Measurements from ENCODE around the gene PIP5KL1. TPM values are rescaled to one million over a fixed set of nuclear protein-coding genes. Genes with fewer than 3 reads are reported as not detected.

PIP5KL1 gene
- total RNA-seq, 1 experiment from 2014 or later: 16.8 TPM

DNA sequence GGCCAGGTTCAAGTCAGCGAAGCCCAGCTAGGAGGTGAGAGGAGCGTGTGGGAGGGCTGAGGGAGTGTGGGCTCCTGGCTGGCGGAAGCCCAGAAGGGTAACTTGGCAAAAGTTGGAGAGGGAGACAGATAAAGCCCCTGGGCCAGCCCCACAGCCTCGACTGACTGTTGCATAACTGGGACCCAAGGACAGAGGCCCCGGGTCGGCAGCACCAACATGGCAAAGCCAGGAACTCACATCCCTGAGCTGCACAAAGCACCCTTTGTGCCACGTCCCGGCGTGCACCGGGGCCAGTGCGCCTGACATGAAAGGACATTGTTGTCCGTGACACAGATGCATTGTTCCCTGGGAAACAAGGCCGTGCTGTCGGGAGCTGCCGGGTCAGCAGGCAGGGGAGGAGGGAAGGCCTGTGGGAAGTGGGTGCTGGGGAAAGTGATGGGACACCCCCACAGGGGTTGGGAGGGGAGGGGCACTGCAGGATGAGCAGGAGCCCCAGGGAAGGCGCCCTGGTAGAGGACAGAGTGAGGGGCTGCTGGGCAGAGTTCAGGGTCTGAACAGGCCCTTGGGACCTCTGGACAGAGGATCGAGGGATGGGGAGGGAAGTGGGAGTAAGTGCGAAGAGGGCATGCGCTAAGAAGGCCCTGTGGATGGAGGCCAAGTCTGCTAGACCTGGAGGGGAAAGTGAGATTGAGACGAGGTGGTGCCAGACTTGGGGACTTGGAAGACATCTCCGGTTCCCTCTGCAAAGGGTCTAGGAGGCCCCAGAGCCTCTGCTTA lies 20.1 kb upstream of the PIP5KL1 start:
- Mint-ChIP-seq H3K27ac (peak overlapping the region; percentile 87), H3K36me3 (no peaks in the 10 kb centered on the region), H3K4me3 (no peak overlapping the region), H3K9me3 (no peaks in the 10 kb centered on the region), H3K4me1 (peaks cover 5% of the 10 kb centered on the region), H3K27me3 (ENCODE audit: low read depth) (no peaks in the 10 kb centered on the region)
- POLR2A ChIA-PET: interaction anchor here (0.7 kb wide), 1 partner anchor 415 kb away, joined by 5 read pairs; no protein-coding TSS in a partner anchor
- CTCF ChIA-PET: interaction anchor here (1.0 to 1.8 kb wide), 3 partner anchors 10 to 167 kb away, joined by 4 to 5 read pairs (median 5); no protein-coding TSS in a partner anchor
- no peak for DNase-seq (ENCODE audit: low spot score)
- ATAC-seq: no peak
- TF ChIP-seq ETV6 (CRISPR knock-in tag; IDR thresholded peaks at IDR 0.05) (no peak), E2F1 (CRISPR knock-in tag; IDR thresholded peaks at IDR 0.05) (no peak), GABPB1 (CRISPR knock-in tag; IDR thresholded peaks at IDR 0.05) (peak; percentile 48)

GRCh38 chr9:127949827-127950512 lies 19.4 kb upstream of the PIP5KL1 start:
- ATAC-seq (no peak), DNase-seq (ENCODE audit: low spot score) (no peak)
- ChIA-PET CTCF (interaction anchor here (1.0 to 1.8 kb wide), 4 partner anchors 20 to 168 kb away, joined by 3 to 5 read pairs (median 5); partner anchors contain the start of gene PIP5KL1), POLR2A (no interaction called here)
- Mint-ChIP-seq H3K4me3 (no peak overlapping the region), H3K9me3 (no peaks in the 10 kb centered on the region), H3K4me1 (no peaks in the 10 kb centered on the region), H3K27ac (peak overlapping the region; percentile 87), H3K36me3 (peaks cover 1% of the 10 kb centered on the region; the same call in 1 of the 2 replicates), H3K27me3 (ENCODE audit: low read depth) (no peaks in the 10 kb centered on the region)
- TF ChIP-seq ZNF512 (CRISPR knock-in tag; IDR thresholded peaks at IDR 0.05; ENCODE audit: borderline replicate concordance): no peak
- no peak for TF ChIP-seq ZNF232 (CRISPR knock-in tag; IDR thresholded peaks at IDR 0.05)
- TF ChIP-seq, protein P1, sequence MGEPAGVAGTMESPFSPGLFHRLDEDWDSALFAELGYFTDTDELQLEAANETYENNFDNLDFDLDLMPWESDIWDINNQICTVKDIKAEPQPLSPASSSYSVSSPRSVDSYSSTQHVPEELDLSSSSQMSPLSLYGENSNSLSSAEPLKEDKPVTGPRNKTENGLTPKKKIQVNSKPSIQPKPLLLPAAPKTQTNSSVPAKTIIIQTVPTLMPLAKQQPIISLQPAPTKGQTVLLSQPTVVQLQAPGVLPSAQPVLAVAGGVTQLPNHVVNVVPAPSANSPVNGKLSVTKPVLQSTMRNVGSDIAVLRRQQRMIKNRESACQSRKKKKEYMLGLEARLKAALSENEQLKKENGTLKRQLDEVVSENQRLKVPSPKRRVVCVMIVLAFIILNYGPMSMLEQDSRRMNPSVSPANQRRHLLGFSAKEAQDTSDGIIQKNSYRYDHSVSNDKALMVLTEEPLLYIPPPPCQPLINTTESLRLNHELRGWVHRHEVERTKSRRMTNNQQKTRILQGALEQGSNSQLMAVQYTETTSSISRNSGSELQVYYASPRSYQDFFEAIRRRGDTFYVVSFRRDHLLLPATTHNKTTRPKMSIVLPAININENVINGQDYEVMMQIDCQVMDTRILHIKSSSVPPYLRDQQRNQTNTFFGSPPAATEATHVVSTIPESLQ (CRISPR knock-in tag; IDR thresholded peaks at IDR 0.05): no peak
- TF ChIP-seq NR2C2 (CRISPR knock-in tag; IDR thresholded peaks at IDR 0.05): no peak
- no peak for TF ChIP-seq TCF7 (CRISPR knock-in tag; IDR thresholded peaks at IDR 0.05; ENCODE audit: low read depth)
- TF ChIP-seq, protein P2, sequence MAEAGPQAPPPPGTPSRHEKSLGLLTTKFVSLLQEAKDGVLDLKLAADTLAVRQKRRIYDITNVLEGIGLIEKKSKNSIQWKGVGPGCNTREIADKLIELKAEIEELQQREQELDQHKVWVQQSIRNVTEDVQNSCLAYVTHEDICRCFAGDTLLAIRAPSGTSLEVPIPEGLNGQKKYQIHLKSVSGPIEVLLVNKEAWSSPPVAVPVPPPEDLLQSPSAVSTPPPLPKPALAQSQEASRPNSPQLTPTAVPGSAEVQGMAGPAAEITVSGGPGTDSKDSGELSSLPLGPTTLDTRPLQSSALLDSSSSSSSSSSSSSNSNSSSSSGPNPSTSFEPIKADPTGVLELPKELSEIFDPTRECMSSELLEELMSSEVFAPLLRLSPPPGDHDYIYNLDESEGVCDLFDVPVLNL (CRISPR knock-in tag; IDR thresholded peaks at IDR 0.05; ENCODE audit: borderline replicate concordance, low read depth): no peak
- no peak for TF ChIP-seq MYBL2 (CRISPR knock-in tag; IDR thresholded peaks at IDR 0.05)
- no peak for TF ChIP-seq AFF4 (CRISPR knock-in tag; IDR thresholded peaks at IDR 0.05; ENCODE audit: borderline replicate concordance)
- TF ChIP-seq, protein P3, sequence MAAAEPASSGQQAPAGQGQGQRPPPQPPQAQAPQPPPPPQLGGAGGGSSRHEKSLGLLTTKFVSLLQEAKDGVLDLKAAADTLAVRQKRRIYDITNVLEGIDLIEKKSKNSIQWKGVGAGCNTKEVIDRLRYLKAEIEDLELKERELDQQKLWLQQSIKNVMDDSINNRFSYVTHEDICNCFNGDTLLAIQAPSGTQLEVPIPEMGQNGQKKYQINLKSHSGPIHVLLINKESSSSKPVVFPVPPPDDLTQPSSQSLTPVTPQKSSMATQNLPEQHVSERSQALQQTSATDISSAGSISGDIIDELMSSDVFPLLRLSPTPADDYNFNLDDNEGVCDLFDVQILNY (CRISPR knock-in tag; IDR thresholded peaks at IDR 0.05): no peak
- no peak for TF ChIP-seq SP1 (CRISPR knock-in tag; conservative IDR thresholded peaks at IDR 0.05)
- TF ChIP-seq, protein P4, sequence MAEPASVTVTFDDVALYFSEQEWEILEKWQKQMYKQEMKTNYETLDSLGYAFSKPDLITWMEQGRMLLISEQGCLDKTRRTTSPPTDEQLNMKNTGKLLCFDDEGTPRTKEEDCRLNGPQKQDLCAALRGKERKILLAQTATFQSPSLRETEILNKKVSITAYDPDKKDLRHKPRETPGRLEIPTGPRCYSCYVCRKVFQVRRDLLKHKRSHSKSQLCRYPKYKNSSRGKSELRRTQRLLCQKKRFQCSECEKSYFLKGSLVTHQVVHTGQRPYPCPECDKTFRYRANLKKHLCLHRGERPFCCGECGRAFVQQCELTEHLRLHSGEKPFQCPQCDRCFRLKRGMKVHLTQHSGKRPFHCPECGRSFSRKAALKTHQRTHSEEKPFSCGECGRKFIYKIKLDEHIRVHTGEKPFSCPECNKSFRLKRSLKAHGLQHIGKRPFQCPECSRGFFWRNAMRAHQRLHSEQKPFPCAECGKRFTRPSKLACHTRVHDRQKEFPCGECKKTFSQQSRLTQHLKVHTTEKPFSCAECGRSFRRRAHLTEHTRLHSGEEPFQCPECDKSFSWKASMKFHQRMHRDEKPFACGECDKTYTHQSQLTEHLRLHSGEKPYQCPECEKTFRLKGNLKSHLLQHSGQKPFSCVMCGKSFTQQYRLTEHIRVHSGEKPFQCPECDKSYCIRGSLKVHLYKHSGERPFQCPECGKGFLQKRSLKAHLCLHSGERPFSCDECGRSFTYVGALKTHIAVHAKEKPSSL (CRISPR knock-in tag; conservative IDR thresholded peaks at IDR 0.05): no peak
- TF ChIP-seq MLX (CRISPR knock-in tag; IDR thresholded peaks at IDR 0.05): no peak
- no peak for TF ChIP-seq ZMAT4 (CRISPR knock-in tag; IDR thresholded peaks at IDR 0.05)
- TF ChIP-seq RORB (CRISPR knock-in tag; IDR thresholded peaks at IDR 0.05): no peak
